DND-41 (cell line): ENCODE data around the gene EEFSEC.

Experiments
- CTCF ChIP-seq: IDR thresholded peaks from 2 replicates; pipeline ENCODE4 v1.5.1; 2012; ENCODE audit warnings: borderline replicate concordance, low read length, moderate library complexity, mild to moderate bottlenecking; ENCODE audit not compliant: poor library complexity, severe bottlenecking; ENCODE audit errors: extremely low read depth
- EZH2 ChIP-seq: IDR thresholded peaks from 3 replicates; pipeline ENCODE4 v1.6.1; 2012; ENCODE audit warnings: borderline replicate concordance, low read depth, mild to moderate bottlenecking, moderate library complexity, low read length, inconsistent platforms; ENCODE audit not compliant: severe bottlenecking

- TF ChIP-seq CTCF, result no peak
- TF ChIP-seq EZH2, result no peak
These were observed 292.1 kb downstream of the EEFSEC start for GRCh38 chr3:128445357-128445756.
